HG03025 (cell line): ENCODE measurements around the gene CNTNAP2.

ENCODE experiments used
- ATAC-seq: cut with Tn5 transposase; IDR thresholded peaks from one replicate; pipeline ENCODE4 v1.9.1; 2021; ENCODE audit warnings: mild to moderate bottlenecking, moderate library complexity; ENCODE audit not compliant: unreplicated experiment, low FRiP score

Gene CNTNAP2

GRCh38 chr7:146414373-146414772 lies 297.8 kb downstream of the CNTNAP2 start:
- ATAC-seq, result no peak

DNA sequence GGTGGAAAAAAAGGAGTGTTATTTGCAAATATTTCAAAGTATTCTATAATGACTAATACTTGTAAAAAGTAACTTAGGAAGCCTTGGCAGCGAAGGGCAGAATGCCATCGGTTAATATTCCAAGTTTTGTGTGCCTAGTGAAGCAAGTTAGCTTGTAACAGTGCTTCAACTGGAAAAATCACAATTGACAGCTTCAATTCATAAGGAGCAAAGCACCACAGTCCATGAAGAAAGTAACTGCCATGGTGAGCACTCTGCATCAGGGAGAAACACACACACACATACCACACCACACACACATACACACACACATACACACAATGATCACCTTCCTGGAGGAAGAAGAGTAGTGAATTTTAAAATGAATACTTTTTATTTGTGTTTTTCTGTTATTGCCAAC lies 298.3 kb downstream of the CNTNAP2 start:
- ATAC-seq, result no peak

GRCh38 chr7:146417176-146417575 lies 300.6 kb downstream of the CNTNAP2 start:
- ATAC-seq, result no peak

GRCh38 chr7:146423446-146423845 lies 306.8 kb downstream of the CNTNAP2 start:
- no peak for ATAC-seq

GRCh38 chr7:146424084-146424483 lies 307.5 kb downstream of the CNTNAP2 start:
- no peak for ATAC-seq

DNA sequence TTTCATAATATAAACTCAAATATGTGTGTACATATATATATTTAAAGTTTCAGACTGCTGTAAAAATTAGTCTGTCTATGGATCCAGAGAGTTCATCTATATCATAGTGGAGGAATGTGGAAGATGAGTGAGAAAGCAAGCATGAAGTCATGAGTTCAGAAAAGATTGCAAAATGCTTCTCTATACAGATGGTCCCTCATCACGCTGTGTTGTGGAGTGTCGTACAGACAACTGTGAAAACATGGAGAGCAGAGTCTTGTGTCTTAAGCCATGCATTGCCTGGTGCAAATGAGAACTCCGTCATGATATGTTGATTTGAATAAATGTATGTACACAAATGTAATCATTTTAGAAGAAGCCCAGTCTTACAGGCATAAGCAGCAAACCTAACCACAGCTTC lies 316.9 kb downstream of the CNTNAP2 start:
- ATAC-seq, result no peak

GRCh38 chr7:146443102-146443501 lies 326.5 kb downstream of the CNTNAP2 start:
- no peak for ATAC-seq

- ATAC-seq, result no peak
Measured at GRCh38 chr7:146449625-146450024, 333.0 kb downstream of the CNTNAP2 start.

- ATAC-seq, result no peak
Measured at GRCh38 chr7:146455091-146455655, 338.6 kb downstream of the CNTNAP2 start.

GRCh38 chr7:146479040-146479439 lies 362.4 kb downstream of the CNTNAP2 start:
- no peak for ATAC-seq

DNA sequence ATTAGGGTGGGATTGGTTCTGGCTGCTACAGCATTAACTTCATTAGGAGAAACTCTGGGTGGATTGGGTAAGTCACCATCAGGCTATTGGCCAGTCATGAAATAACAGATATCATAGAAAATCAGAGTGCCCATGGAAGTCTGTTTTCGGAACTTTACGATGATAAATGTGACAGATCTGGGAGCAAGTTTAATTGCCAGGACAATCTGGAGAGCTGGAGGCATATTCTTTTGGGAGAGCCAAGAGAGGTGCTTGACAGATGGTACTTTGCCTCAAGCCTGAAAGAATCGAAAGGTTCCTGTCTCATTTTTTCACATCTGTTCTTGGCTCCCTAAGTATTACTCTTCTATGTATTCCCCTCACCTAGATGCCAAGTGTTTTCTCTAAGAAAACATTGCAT lies 369.9 kb downstream of the CNTNAP2 start:
- ATAC-seq, result no peak

- ATAC-seq, result no peak
Measured at GRCh38 chr7:146492017-146492416, 375.4 kb downstream of the CNTNAP2 start.

- ATAC-seq, result no peak
Measured at GRCh38 chr7:146494952-146495596, 378.5 kb downstream of the CNTNAP2 start.

DNA sequence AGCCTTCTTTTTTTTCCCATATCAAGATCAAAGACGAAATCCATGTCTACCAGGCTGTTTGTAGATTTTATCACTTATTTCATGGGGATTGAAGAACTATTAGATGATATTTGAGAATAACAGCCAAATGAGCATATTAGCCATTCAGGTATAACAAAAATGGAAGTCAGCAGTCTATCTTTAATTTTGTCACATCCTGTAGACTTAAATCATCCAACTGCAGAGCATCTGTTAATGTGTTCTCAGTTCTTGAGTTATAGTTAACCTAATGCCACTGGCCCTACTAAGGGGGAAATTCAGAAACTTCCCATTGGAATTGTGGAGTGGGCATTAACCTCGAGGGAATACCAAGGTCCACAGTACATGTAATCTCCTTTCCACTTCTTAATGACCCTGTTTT lies 380.1 kb downstream of the CNTNAP2 start:
- ATAC-seq, result no peak

DNA sequence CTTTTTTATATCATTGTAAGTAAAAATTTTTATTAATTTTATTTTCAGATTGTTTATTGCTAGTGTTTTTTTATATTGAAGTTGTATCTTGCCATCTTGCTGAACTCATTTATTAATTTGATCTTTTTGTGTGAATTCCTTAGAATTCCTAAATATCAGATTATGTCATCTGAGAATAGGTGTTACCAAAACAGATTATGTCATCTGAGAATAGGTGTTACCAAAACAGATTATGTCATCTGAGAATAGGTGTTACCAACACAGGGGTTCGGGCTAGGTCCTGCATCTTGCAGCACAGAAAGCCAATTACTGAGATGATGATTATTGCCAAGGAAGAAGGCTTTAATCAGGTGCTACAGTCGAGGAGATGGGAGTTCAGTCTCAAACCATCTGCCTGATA lies 383.4 kb downstream of the CNTNAP2 start:
- no peak for ATAC-seq

DNA sequence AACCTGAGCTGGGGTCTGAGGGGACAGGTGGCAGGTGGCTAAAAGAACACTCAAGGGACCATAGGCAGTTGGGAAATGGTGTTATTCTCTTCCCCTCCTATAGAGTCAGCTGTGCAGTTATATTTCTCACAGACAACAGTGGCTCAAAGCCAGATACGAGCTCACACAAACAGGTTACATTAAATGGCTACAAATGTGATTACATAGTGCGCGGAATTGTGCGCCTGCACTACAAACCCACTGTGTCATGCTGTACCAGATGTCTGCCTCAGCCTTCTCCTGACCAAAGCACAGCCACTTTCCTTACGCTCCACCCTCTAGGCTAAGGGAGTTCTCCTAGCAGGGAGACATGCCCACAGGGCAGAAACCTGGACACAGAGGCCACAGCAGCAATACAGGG lies 387.2 kb downstream of the CNTNAP2 start:
- ATAC-seq, result no peak

DNA sequence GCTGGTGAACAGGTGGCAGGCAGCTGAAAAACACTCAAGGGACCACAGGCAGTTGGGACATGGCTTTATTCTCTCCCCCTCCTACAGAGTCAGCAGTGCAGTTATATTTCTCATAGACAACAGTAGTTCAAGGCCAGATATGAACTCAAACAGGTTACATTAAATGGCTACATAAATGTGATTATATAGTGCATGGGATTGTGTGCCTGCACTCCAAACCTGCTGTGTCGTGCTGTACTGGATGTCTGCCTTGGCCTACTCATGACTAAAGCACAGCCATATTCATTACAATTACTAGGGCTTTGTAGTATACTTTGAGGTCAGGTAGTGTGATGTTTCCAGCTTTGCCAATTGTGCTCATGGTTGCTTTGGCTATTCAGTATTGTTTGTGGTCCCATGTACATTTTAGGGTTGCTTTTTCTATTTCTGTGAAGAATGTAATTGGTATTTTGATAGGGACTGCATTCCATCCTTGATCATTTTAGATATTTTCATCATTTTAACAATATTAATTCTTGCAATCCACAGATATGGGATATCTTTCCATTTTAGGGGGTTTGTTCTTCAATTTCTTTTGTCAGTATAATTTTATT lies 393.6 kb downstream of the CNTNAP2 start:
- ATAC-seq, result no peak

DNA sequence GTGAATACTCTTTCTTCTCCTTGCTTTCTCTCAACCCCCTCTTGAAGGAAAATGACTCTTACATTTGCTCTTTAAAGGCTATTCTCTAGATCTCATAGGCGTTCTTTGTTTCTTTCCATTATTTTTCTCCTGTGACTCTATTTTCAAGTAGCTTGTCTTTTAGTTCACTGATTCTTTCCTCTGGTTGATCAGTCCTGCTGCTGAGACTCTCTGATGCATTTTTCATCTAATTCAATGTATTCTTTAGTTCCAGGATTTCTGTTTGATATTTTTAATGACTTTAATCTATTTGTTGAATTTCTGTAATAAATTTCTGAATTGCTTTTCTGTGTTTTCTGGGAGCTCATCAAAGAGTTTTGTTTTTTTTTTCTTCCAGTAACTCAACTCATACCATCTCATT lies 397.7 kb downstream of the CNTNAP2 start:
- no peak for ATAC-seq

- no peak for ATAC-seq
Measured at GRCh38 chr7:146528581-146528980, 412.0 kb downstream of the CNTNAP2 start.

GRCh38 chr7:146539836-146540235 lies 423.2 kb downstream of the CNTNAP2 start:
- ATAC-seq, result no peak

DNA sequence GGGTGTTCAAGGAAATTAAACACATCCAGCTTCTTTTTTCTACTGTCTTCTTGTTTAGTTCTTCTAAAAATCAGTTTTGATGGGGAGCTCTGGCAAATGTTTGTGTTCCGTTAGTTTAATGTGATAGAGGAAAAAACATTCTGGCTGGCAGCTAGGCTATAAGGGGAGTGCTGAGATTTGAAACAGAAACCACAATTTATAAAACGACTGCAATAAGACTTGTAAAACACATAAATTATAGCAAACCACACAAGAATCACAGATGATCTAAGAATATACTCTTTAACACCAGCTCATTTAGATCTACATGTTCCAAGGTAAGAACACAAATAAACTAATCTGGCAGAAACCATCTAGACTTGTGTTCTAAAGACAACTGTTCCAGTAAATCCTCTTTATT lies 425.5 kb downstream of the CNTNAP2 start:
- no peak for ATAC-seq

- no peak for ATAC-seq
Measured at GRCh38 chr7:146544748-146545147, 428.1 kb downstream of the CNTNAP2 start.
